ENCODE measurements around the gene DHX29. TPM values are rescaled to one million over a fixed set of nuclear protein-coding genes. Genes with fewer than 3 reads are reported as not detected.

DHX29 gene
- total RNA-seq, 1 experiment from 2014 or later: 16.5 TPM

DNA sequence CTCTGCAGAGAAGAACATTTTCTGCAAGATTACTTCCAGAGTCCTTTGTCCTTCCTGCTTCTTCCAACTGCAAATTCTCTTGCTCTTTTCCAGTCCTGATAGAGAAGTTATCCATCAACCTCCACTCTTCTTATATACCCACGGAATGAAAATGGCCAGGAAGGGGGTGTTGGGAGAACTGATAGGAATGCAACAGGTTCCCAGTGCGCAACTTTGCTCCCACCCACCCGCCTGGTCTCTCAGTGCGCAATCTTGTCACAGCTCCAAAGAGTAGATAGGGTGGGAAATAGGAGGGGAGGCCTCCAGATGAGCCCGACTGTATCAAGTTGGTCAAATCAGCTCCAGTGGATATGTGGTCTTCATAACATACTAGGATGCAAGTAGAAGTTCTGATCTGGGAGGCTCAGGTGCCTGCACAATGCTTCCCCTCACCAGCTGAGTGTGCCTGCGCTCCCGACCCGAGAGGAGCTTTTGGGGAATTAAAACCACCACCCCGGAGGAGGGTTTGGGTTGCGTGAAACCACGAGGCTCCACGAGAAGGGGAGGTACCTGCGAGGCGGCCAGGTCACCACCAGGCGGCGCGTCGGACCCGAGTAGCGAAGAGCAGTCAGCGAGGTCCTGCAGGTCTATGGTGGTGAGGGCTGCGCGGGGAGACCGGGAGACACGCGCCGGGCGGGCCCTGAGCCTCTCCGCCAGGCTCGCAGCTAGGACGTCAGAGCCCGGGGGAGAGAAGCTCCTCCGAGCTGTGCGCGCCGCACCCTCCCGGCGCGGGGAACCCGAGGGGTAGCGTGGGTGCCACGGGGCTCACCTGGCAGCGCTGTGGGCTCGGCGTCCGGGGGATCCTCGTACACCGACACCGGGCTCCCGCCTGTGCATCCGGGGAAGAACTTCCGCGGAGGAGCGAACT is 81.2 kb downstream of the DHX29 start:
- intact Hi-C loops (cut with micrococcal nuclease; ENCODE audit: unreplicated experiment): loop anchor here (2.0 kb wide), 1 partner anchor 53 kb away; the partner anchor contains the start of gene CDC20B
- ChIA-PET CTCF (interaction anchor here (0.6 to 0.8 kb wide), 2 partner anchors 42 to 466 kb away, joined by 3 to 4 read pairs; no protein-coding TSS in a partner anchor), POLR2A (ENCODE audit: unreplicated experiment) (no interaction called here)
- no peaks in the 10 kb centered on the region for H3K79me2 ChIP-seq (ENCODE audit: low read depth)
- no peaks in the 10 kb centered on the region for H3K36me3 ChIP-seq (ENCODE audit: low read depth)
- H2AFZ ChIP-seq: peak overlapping the region; percentile 94
- no peaks in the 10 kb centered on the region for H4K20me1 ChIP-seq (ENCODE audit: insufficient read depth)
- no peaks in the 10 kb centered on the region for H3K9me3 ChIP-seq (ENCODE audit: insufficient read depth, low read depth)
- H3F3A ChIP-seq (ENCODE audit: insufficient read depth, low read depth): peaks cover 10% of the 10 kb centered on the region; the same call in 1 of the 2 replicates
- TF ChIP-seq, protein P1, sequence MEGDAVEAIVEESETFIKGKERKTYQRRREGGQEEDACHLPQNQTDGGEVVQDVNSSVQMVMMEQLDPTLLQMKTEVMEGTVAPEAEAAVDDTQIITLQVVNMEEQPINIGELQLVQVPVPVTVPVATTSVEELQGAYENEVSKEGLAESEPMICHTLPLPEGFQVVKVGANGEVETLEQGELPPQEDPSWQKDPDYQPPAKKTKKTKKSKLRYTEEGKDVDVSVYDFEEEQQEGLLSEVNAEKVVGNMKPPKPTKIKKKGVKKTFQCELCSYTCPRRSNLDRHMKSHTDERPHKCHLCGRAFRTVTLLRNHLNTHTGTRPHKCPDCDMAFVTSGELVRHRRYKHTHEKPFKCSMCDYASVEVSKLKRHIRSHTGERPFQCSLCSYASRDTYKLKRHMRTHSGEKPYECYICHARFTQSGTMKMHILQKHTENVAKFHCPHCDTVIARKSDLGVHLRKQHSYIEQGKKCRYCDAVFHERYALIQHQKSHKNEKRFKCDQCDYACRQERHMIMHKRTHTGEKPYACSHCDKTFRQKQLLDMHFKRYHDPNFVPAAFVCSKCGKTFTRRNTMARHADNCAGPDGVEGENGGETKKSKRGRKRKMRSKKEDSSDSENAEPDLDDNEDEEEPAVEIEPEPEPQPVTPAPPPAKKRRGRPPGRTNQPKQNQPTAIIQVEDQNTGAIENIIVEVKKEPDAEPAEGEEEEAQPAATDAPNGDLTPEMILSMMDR (conservative IDR thresholded peaks at IDR 0.05): peak; percentile 80
- TF ChIP-seq EZH2 (IDR thresholded peaks at IDR 0.05; ENCODE audit: low read depth): no peak
- no peaks in the 10 kb centered on the region for H3K9me2 ChIP-seq (ENCODE audit: insufficient read depth)
- H3K4me3 ChIP-seq: peak overlapping the region; percentile 80
- no TSS peak for BruUV-seq (replicated peaks)
- H3K4me1 ChIP-seq (replicated peaks; ENCODE audit: insufficient read depth): peaks cover 12% of the 10 kb centered on the region
- no peaks in the 10 kb centered on the region for H3K27me3 ChIP-seq (ENCODE audit: insufficient read depth, low read depth)
- peak overlapping the region; percentile 83 for H3K4me2 ChIP-seq
- no peak overlapping the region for H3K27ac ChIP-seq
- peak; percentile 55 to 65 for DNase-seq

DNA sequence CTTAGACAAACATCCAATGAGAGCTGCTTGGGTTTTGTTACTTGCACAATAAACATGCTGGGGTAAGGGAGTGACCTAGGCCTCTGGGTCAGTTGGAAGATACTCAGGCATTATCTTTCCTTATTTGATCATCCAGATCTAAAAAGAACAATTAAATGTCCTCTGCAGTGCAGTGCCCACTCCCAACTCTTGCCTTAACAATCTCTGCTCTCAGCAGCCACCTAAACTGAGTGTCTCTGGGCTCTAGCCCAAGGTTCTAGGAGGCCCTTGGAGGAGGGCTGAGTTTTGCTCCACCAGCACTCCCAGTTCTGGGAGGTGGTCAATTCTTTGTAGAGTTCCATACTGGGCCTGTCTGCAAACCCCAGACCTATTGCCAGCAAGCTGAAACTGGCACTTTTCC is 82.1 kb downstream of the DHX29 start:
- Histone ChIP-seq H3F3A (ENCODE audit: insufficient read depth, low read depth) (peaks cover 10% of the 10 kb centered on the region; the same call in 1 of the 2 replicates), H3K27me3 (ENCODE audit: insufficient read depth, low read depth) (no peaks in the 10 kb centered on the region), H3K27ac (no peak overlapping the region), H3K4me1 (replicated peaks; ENCODE audit: insufficient read depth) (0 out of 2 replicates have a peak, but pooled peaks cover 4% of the 10 kb centered on the region), H3K4me3 (no peak overlapping the region), H3K36me3 (ENCODE audit: low read depth) (no peaks in the 10 kb centered on the region), H3K4me2 (no peak overlapping the region), H3K9me2 (ENCODE audit: insufficient read depth) (no peaks in the 10 kb centered on the region), H3K79me2 (ENCODE audit: low read depth) (no peaks in the 10 kb centered on the region), H3K9me3 (ENCODE audit: insufficient read depth, low read depth) (no peaks in the 10 kb centered on the region), H2AFZ (no peak overlapping the region), H4K20me1 (ENCODE audit: insufficient read depth) (no peaks in the 10 kb centered on the region)
- BruUV-seq (replicated peaks): no TSS peak
- POLR2A ChIA-PET (ENCODE audit: unreplicated experiment): no interaction called here
- DNase-seq: no peak
- CTCF ChIA-PET: no interaction called here
- intact Hi-C loops (cut with micrococcal nuclease; ENCODE audit: unreplicated experiment): no loop called here
- TF ChIP-seq EZH2 (IDR thresholded peaks at IDR 0.05; ENCODE audit: low read depth): no peak
- TF ChIP-seq, protein P1 (conservative IDR thresholded peaks at IDR 0.05): no peak

DNA sequence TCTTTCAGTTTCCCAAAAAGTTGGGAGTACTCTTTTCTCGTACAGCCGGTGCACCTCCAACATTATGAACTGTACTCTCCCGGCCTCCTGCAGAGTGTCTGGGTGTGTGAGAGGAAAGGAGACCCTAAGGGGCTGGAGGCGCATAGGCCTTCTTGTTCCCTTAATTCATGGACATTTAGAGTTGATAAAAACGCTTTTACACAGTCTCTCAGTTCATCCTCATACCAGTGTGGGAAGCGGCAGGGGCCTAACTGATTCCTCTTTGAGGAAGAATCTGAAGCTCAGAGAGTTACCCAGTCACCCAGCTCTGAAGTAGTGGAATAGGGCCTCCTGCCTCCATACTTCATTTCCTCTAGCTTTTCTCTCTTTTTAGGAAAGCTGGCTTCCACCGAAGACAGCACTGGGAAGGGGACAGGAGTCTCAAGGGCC is 83.7 kb downstream of the DHX29 start:
- TF ChIP-seq, protein P1 (conservative IDR thresholded peaks at IDR 0.05): no peak
- TF ChIP-seq EZH2 (IDR thresholded peaks at IDR 0.05; ENCODE audit: low read depth): no peak
- H3K4me2 ChIP-seq: no peak overlapping the region
- H3K4me1 ChIP-seq (replicated peaks; ENCODE audit: insufficient read depth): peaks cover 18% of the 10 kb centered on the region
- DNase-seq: no peak
- H3K27me3 ChIP-seq (ENCODE audit: insufficient read depth, low read depth): no peaks in the 10 kb centered on the region
- no peaks in the 10 kb centered on the region for H3K79me2 ChIP-seq (ENCODE audit: low read depth)
- no peaks in the 10 kb centered on the region for H4K20me1 ChIP-seq (ENCODE audit: insufficient read depth)
- H3K36me3 ChIP-seq (ENCODE audit: low read depth): no peaks in the 10 kb centered on the region
- no peak overlapping the region for H2AFZ ChIP-seq
- intact Hi-C loops (cut with micrococcal nuclease; ENCODE audit: unreplicated experiment): no loop called here
- no peak overlapping the region for H3K4me3 ChIP-seq
- CTCF ChIA-PET: no interaction called here
- H3K9me2 ChIP-seq (ENCODE audit: insufficient read depth): no peaks in the 10 kb centered on the region
- H3K9me3 ChIP-seq (ENCODE audit: insufficient read depth, low read depth): no peaks in the 10 kb centered on the region
- POLR2A ChIA-PET (ENCODE audit: unreplicated experiment): no interaction called here
- BruUV-seq (replicated peaks): no TSS peak
- H3K27ac ChIP-seq: no peak overlapping the region
- peaks cover 6% of the 10 kb centered on the region; the same call in 1 of the 2 replicates for H3F3A ChIP-seq (ENCODE audit: insufficient read depth, low read depth)

Data from PC-9 (cell line).